Measurements from ENCODE around the gene PADI1. TPM values are rescaled to one million over a fixed set of nuclear protein-coding genes. Genes with fewer than 3 reads are reported as not detected.

PADI1 gene
- polyA plus RNA-seq, 1 of the 3 experiments (the other 2 are of a cell fraction), result 0.26 TPM

Small RNAs within 50 kb of the gene (small RNA-seq; reads per million reads assigned to genes)
- 0 reads per million in 7 experiments for gene MIR3972

Other genes with a start within 250 kb of the PADI1 start
- gene MFAP2, start 224.5 kb upstream of the PADI1 start, polyA plus RNA-seq (2012; rRNA removed), result 132 and 189 TPM in 2 replicates
- gene ATP13A2, start 193.2 kb upstream of the PADI1 start, polyA plus RNA-seq (2012; rRNA removed), result 15.9 and 29.3 TPM in 2 replicates
- 128 and 139 TPM in 2 replicates for gene SDHB, start 151.1 kb upstream of the PADI1 start, polyA plus RNA-seq (2012; rRNA removed)
- 0.52 and 0.58 TPM in 2 replicates for gene PADI2, start 85.7 kb upstream of the PADI1 start, polyA plus RNA-seq (2012; rRNA removed)
- gene PADI3, start 44.0 kb downstream of the PADI1 start, polyA plus RNA-seq (2012; rRNA removed), result 0.30 and 0.36 TPM in 2 replicates
- gene PADI4, start 103.1 kb downstream of the PADI1 start, polyA plus RNA-seq (2012; rRNA removed), result not detected in 2 replicates
- not detected in 2 replicates for gene PADI6, start 167.1 kb downstream of the PADI1 start, polyA plus RNA-seq (2012; rRNA removed)
- 48.2 and 53.8 TPM in 2 replicates for gene RCC2, start 234.5 kb downstream of the PADI1 start, polyA plus RNA-seq (2012; rRNA removed)

All from SK-N-SH (cell line).